NCI-H2029 treated with DMSO at 0.1 percent for 48 hours (cell line): Measurements from ENCODE around the gene BTK.

Source experiments
- DNase-seq: peaks from one replicate; lab custom pipeline; 2025; lab: John Stamatoyannopoulos, UW

The BTK gene

DNA sequence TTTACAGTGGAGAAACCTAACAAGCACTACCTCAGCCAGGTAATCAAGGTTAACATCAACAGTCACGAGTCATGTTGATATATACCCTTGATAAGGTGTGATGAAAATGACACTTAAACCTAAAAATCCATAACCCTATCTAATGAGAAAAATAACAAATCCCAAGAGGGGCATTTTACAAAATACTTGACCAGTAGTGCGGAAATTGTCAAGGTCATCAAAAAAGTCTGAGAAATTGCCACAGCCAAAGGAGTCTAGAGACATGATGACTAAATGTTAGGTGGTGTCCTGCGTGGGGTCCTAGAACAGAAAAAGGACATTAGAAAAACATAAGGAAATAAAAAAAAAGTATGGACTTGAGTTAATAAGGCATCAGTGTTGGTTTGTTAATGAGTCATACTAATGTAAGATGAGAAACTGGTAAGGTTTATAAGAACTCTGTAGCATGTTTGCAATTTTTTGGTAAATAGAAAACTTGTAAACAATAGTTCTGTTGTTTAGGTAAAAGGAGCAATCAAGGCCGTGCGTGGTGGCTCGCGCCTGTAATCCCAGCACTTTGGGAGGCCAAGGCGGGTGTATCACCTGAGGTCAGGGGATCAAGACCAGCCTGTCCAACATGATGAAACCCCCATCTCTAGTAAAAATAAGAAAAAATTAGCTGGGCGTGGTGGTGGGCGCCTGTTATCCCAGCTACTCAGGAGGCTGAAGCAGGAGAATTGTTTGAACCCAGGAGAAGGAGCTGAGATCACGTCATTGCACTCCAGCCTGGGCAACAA lies 7.7 kb upstream of the BTK start:
- no peak for DNase-seq

DNA sequence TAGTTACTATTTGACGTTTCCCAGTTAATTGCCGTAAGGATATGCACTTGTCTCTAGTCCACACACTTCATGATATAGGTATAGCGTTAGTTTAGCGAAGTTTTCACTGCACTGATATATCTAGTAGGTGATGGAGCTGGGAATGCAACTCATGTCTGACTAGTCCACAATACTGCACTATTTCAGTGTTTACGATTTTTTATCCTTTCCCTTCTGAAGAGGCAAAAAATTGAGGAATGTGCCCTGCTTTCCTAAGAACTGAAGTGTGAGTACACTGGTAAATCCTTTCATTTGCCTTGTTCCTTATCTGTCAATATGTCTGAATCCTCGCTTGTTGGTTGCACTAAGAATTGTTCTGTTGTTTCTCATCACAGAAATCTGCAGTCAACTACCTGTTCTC lies 5.8 kb upstream of the BTK start:
- DNase-seq, result no peak

DNA sequence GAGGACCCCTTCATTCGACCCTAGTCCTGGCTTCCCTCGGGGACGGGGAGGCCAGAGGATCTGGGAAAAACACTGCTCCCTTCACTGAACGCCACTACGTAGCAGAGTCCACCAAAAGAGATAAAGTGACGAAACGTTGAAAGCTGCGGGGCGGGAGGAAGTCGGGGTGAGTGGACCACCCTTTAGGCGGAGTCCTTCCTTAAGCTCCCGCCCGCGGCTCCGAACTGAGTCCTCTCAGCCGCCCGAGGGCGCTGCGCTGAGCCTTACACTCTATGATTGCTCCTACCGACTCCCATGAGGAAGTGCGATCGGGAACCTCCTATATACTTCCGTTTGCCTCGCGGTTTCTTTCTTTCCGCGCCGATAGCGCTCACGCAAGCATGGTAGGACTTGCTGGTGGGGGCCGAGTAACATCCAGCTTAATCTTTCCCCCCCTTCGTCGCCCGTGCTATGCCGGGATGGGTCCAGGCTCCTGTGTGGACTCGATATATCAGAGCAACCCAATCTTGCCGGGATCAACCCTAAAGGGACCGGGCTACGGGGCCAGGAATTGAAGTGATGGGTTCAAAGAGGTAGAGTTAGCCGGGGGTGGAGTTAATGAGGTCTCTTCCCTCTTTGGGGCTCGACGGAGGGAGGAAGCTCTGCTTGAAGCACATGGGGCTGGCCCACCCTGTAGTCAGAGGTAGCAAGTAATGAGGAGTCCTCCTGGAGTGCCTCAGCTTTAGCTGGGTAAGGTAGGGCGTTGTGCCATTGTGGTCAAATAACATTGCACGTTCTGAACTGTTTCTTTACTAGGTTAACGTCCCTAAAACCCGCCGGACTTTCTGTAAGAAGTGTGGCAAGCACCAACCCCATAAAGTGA lies 4.9 kb upstream of the BTK start, which contains the start of gene RPL36A:
Gene RPL36A, plus strand, starts transcription at position 348 of the 862 bp plus-strand sequence. Its CDS starts 33 bp downstream, at position 381.
- peak; percentile 52 for DNase-seq

DNA sequence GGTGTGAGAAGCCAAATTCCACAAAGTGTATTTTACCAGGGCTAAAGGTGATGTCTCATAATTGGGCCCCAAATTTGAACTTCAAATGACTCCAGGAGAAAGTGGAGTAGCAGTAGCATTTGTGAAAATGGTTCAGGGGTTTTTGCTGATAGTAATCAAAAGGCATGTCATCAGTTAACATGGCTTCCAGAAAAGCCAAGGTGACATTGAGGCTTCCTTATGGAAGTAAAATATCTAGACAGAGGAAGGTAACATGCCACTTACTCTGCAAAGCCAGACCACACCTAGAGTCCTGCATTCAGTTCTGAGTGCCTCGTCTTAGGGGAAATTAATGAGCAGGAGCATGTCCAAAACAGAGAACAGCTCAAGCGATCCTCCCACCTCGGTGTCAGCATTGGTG lies 2.6 kb upstream of the BTK start:
- DNase-seq, result no peak

DNA sequence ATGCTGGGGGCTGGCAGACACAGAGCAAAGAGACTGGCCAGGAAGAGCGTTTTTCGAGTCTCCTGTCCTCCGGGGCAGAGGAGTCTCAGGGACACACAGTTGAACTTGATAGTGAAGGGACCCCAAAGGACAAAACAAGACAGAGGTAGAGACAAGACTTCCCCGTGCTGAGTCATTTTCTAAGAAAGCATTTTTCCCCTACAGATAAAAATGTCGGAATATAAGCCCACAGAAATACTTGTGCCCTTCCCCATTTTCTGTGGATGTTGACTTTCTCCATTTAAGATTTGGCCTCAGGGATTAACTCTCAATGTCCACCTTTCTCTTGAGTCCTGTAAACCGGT lies 523 bp upstream of the BTK start:
- DNase-seq, result no peak

DNA sequence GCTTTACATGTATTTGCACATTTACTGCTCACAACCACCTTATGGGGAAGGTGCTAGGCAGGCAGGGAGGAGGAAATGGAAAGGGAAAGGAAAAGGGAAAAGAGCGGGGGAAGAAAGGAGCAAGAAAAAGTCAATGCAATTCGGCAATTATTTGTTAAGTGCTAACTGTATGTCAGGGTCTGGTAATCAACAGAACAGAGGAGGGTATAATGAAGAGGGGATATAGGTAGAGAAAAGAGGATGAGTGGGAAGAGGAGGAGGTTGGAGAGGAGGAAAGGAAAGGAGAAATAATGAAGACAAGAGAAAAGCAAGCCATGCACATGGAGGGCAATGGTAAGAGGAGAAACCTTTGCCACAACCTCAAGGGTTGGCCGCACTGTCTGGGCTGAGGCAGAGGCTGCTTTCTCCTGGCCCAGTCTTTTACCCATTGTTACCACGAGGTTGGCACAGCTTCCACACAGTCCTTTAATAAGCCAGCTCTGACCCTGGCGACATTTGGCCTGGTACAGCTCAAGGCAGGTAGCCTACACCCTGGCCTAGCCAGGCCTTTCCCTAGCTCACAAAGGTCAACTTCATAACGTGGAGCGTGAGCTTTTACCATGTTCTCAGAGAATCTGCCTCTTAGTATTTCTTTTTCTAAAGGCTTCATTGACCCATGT lies 836 bp downstream of the BTK start:
- no peak for DNase-seq

DNA sequence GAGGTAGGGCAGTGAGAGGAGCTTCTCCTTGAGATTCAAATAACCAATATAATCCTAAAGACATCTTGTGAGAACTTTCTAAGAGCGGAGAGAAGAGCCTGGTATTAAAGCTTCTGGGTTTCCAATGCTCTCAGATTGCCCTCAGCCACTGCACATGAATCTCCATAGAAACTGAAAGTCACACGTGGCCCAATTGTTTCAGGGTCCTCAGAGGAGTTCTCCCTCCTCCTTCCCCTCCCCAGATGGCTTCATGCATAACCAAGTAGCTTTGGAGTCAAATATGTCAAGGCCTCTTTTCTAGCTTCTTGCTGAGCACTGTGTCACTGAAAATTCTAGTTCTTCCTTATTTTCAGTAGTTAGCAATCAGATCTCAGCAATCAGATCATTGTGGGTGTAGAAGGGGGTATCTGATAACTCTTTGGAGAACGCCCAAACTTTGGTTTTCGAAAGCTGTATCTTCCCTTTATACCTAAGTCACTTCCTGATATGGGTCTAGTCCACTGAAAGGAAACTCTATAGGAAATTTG lies 2.2 kb downstream of the BTK start:
- no peak for DNase-seq

DNA sequence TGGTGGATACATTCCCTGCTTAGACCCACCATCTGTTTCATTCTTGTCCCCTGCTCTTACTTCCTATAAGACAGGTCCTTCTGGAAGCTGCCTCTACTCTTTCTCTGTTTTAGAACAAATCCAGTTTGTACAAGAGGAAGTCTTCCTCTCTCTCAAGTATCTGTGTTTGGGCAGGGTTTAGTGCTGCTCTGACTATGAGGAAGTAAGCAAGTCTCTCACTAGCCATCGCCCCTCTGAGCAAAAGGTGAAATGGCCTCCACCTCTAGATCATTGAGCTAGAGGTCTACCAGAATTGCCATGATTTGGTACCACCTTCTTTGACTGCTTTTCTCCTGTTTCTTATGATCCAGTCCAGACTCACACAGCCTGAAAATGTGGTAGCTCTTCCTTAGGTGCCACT lies 8.4 kb downstream of the BTK start:
- DNase-seq, result no peak

DNA sequence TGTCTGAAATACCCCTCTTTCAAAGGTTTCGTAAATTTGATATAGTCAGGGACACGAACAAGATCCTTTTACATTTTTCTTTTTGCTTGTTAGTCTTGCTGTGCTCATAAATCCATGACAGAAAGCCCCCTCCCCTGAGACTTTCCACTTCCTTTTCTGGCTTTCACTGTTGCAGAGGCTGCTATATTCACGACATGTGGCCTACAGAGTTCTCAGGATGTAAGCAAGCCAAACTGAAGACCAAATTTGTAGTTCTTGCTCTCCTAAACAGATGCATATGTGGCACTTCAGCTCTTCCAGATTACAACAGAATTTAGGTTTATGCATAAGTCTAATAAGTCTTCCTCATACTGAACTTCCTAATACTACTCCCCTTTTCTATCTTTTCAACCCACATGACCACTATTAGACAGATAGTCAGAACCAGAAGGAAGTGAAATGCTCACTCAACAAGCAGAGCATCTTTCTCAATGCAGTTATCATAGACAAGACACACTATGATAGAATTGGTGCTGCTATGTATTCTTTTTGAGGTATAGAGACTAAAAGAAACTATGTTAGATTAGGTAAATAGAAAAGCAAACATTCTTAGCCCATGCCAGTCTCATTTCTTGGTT lies 15.0 kb downstream of the BTK start:
- DNase-seq, result no peak

DNA sequence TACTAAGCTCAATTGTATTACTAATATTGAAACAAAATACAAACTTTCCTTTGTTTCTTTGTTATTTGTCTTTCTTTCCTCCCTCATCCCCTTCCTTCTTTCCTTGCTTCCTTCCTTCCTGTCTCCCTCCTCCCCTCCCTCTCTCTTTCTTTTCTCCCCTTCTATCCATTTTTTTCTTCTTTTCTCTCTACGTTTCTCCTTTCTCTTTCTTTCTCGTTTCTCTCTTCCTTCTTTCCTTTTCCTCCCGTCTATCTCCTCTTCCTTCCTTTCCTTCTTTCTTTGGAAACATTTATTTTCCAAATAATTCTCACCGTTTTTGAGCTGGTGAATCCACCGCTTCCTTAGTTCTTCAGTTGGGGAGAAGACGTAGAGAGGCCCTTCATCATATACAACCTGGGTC lies 16.3 kb downstream of the BTK start:
- DNase-seq, result no peak

DNA sequence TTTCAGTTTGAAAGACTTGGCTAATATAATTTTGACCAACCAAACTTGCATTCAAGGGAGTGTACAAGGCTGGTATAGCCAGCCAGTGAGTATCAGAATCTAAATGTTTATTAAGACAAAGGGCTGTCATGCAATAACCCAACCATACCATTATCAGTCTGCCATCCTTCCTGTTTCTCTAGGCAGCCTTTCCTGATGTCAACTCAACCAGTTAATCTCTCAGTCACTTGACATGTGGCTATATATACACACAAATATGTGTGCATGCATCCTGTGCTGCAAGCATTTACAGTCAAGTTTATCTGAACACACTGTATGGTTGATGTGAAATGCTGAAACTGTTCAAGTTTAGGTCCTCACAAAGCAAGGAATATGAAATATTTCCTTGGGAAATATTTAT lies 17.2 kb downstream of the BTK start:
- DNase-seq, result no peak

DNA sequence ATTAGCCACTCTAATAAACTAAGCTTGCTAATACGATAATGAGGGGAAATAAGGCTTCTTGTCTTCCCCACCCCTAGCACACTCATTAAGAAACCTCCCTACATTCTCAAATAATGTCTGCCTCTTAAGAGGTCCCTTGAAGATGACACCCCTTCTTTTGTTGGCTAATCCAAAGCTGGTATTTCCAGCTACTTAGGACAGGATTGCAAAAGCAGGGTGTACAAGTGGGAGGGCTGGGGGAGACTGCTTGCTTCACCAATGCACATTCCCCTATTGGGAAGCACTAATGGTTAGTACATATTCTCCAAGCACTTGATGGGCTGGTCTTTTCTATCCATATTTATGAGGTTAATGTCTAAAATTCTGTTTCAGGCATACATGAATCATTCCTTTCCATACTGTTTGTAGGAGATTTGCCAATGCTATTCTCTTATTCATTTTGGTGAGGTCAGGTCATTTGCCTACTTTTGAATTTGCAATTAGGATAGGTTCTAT lies 20.6 kb downstream of the BTK start:
- no peak for DNase-seq

DNA sequence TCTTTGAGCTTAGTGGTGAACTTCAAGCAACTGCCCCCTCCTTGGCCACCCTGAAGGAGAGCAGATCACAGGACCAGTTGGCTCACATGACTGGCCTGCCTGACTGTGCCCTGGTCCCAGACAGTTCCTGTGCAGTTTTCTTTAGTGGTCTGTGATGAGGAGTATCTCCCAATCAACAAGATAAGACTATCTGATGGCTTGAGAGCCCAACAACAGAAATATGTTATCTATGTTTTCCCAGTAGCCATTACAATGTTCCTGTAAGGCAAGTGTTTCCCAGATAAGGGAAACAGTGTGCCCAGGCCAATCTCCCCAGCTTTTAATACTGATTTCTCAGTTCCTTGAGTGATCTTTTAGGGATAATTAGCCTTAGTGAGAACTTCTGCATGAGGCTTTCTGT lies 23.2 kb downstream of the BTK start:
- no peak for DNase-seq

DNA sequence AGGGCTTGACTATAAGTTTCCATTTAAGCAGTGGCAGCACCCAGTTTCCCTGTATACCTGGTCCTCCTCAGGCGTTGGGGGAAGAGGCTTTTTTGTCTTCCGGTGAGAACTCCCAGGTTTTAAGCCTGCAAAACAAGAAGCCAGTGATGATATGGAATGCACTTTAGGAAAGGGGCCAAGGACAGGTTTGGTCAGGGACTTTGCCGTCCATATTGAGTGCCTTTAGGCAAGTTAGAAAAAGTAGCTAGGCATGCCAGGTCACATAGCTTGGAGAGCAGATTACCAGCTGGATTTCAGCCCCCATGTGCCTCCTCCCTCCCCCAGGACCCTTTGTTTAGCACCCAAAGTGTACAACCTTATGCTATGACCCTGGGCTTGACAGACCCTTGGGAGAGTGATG lies 23.9 kb downstream of the BTK start:
- no peak for DNase-seq

DNA sequence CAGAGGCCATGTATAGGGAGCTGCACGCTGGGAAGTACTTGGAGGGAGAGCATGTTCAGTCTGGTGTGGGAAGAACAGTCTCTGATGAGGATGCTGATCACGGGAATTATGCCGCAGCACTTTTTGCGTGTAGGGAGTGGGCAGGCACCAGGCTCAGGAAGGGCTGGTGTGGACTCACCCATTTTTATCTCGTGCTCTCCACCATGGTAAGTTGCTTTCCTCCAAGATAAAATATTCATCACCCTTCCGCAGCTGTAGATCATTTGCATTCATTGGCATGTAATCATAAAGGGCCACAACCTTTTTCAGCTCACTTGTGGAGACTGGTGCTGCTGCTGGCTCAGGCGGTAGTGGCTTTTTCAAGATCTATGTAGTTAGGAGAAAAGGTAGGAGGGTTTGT lies 25.6 kb downstream of the BTK start:
- no peak for DNase-seq

DNA sequence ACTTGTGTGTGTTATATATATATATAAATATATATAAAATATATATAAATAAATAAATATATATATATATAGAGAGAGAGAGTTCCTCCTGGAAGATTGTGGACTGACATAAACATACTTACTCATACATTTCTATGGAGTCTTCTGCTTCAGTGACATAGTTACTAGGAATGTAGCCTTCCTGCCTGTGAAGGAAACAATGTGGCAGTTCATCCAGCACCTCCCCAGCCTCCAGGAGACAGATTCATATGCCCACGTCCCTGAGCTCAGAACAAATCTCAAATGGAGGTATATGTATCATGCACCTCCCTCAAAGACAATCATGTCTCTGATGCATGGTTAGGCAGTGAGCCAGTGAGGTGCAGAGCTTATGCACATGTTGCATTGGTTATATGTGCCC lies 26.0 kb downstream of the BTK start:
- DNase-seq, result no peak

DNA sequence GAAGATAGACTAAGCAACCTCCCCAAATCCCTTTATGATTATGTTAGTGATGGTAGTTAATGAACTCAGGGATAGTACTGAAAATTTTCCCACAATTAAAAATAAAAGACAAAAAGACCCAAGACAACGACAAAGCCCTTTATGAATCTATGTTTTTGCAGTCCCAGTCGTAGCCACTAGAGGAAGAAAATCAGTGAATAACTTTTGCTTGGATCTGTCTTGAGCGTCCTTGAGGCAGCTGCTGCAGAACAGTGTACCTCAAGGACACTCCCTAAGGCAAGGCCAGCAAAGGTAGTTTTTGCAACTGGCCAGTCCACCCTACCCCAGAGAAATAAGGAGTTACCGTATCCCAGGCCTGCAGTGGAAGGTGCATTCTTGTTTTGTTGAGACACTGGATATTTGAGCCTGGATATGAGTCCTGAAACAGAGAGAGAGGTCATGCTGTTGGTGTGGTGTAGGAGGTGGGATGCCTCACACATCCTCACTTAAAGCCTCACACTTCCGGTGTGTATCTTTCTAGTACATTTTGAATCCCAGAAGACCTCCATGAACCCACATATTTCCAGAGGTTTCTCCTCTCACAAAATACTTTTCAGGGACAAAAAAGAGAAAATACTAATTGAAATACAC lies 28.7 kb downstream of the BTK start:
- no peak for DNase-seq

DNA sequence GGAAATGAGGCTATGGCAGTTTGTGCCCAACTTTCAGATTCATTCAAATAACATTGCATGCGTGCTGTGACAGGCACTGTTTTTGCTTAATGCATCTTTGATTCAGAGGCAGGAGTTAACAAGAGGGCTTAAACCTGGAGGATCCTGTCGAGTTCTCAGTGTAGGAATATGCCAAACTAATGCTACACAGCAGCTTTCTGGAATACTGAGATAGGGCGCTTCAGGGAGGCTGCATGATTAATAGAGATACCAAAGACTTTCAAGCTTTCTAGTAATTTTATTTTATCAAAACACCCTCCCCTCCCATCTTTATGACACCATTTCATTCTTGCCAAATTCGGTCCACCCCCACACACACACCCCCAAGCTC lies 36.8 kb downstream of the BTK start:
- DNase-seq, result no peak

DNA sequence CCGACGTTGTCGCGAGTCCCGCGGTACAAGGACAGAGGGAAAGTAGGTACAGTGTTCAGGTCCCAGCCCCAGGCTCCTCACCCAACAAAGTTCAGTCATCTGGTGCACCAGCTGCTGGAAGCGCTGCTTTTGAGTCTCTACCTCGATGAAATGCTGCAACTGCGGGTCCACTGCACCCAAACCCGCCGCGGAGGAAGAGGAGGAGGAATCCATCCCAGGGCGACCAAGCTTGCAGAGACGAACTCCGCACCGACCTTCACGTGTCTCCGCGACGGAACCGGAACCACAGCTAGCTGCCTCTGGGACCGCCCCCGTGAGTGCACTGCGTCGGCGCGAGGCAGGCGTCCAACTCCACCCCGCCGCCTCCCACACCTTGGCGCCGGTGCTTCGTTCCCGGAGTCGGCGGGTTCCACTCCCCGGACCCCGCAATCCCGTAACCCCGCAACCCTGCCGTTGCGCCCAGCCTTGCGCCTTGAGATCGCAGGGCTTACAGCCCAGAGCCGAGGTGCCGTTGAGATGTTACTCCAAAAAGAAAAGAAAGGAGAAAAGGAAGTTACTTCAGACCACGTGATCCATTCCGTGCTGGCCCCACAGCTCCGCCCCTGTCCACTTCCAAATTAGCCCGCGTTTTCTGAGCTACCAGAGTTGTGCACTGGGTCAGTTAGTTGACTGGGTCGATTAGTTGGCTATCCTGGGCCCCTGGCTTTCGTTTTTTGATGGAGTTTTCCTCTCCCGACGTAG lies 37.4 kb downstream of the BTK start, which contains the start of gene TIMM8A:
Gene TIMM8A, minus strand, starts transcription at position 291 of the 741 bp plus-strand sequence. Its CDS starts 78 bp downstream, at position 213.
- peak; percentile 49 for DNase-seq

DNA sequence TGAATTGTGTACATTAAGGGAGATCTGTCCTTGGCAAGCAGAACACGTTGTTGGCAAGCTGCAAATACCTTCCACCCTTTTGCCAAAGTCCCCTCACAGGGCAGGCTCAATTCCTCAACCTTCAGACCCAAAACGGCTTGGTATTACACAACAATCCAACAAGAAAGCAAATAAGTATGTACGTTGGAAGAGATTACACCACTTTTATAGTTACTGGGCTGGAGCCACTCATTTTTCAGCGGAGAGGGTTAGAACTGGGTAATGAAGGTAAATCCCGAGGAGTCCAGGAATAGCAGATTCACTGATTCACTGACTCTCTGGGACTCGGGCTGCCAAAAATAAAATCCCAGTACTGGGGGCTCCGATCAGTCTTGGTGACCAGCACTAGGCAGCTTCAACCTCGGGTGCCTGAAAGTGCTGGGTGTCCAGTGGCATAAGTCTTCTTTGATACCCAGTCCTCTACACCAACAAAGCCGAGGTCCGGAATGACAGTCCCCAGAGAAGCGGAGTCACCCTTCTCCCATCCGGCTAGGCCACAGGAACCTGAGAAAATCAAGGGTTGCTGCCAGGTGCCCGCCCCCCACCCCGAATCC lies 38.0 kb downstream of the BTK start:
- no peak for DNase-seq
